HG03039 (cell line): ENCODE results near the gene CLCN2.

Source experiments
- ATAC-seq: cut with Tn5 transposase; IDR thresholded peaks from one replicate; pipeline ENCODE4 v1.9.1; 2021; ENCODE audit warnings: mild to moderate bottlenecking, moderate library complexity; ENCODE audit not compliant: unreplicated experiment

CLCN2 gene

GRCh38 chr3:184332370-184333090 lies 28.9 kb downstream of the CLCN2 start:
- ATAC-seq: no peak

GRCh38 chr3:184328516-184328915 lies 32.9 kb downstream of the CLCN2 start:
- ATAC-seq: no peak

GRCh38 chr3:184327171-184327570 lies 34.2 kb downstream of the CLCN2 start:
- ATAC-seq: no peak

GRCh38 chr3:184325715-184326369 lies 35.6 kb downstream of the CLCN2 start:
- ATAC-seq: no peak

GRCh38 chr3:184325269-184325668 lies 36.1 kb downstream of the CLCN2 start:
- no peak for ATAC-seq

GRCh38 chr3:184323696-184324095 lies 37.7 kb downstream of the CLCN2 start:
- ATAC-seq: no peak

- no peak for ATAC-seq
These were observed 38.5 kb downstream of the CLCN2 start for GRCh38 chr3:184322731-184323487.

- ATAC-seq: no peak
These were observed 39.7 kb downstream of the CLCN2 start for GRCh38 chr3:184321666-184322065.

- ATAC-seq: no peak
These were observed 41.3 kb downstream of the CLCN2 start for GRCh38 chr3:184320104-184320445.

GRCh38 chr3:184317201-184317600 lies 44.2 kb downstream of the CLCN2 start:
- ATAC-seq: no peak

- ATAC-seq: no peak
These were observed 44.6 kb downstream of the CLCN2 start for GRCh38 chr3:184316792-184317191.

GRCh38 chr3:184315871-184316661 lies 45.3 kb downstream of the CLCN2 start:
- no peak for ATAC-seq

GRCh38 chr3:184315543-184315867 lies 45.9 kb downstream of the CLCN2 start:
- no peak for ATAC-seq

- peak; percentile 42 for ATAC-seq
These were observed 46.5 kb downstream of the CLCN2 start for GRCh38 chr3:184314700-184315542.

- ATAC-seq: peak; percentile 75
These were observed 47.1 kb downstream of the CLCN2 start, which contains the start of gene EIF4G1 for GRCh38 chr3:184314363-184314699. Gene EIF4G1 (plus strand): TSS chr3:184314606. CDS start chr3:184315797, 1,191 bp downstream.

- no peak for ATAC-seq
These were observed 49.8 kb downstream of the CLCN2 start for GRCh38 chr3:184311633-184312032.

GRCh38 chr3:184308744-184309143 lies 52.7 kb downstream of the CLCN2 start:
- ATAC-seq: no peak

- no peak for ATAC-seq
These were observed 53.5 kb downstream of the CLCN2 start for GRCh38 chr3:184307915-184308314.

- no peak for ATAC-seq
These were observed 54.9 kb downstream of the CLCN2 start for GRCh38 chr3:184306341-184306972.

- ATAC-seq: no peak
These were observed 55.8 kb downstream of the CLCN2 start for GRCh38 chr3:184305577-184305976.
